ENCODE data around the gene P2RY6. TPM values are rescaled to one million over a fixed set of nuclear protein-coding genes. Genes with fewer than 3 reads are reported as not detected.

The P2RY6 gene
- 0.92 TPM for total RNA-seq

GRCh38 chr11:73271936-73272679 is at the start of gene P2RY6:
Gene P2RY6, plus strand, starts transcription at chr11:73272338. Its CDS starts 24,181 bp downstream, at chr11:73296519.

GRCh38 chr11:73308003-73308960 is 36.1 kb downstream of the P2RY6 start, which contains the start of gene ARHGEF17:
Gene ARHGEF17, plus strand, starts transcription at chr11:73308276. Its CDS starts 363 bp downstream, at chr11:73308639.

Other genes starting within 250 kb of the P2RY6 start
- gene FCHSD2, start 130.0 kb upstream of the P2RY6 start, total RNA-seq, result 66.2 TPM
- not detected for gene P2RY2, start 54.1 kb upstream of the P2RY6 start, total RNA-seq
- 38.3 TPM for gene ARHGEF17, start 35.9 kb downstream of the P2RY6 start, total RNA-seq
- 5.1 TPM for gene RELT, start 104.1 kb downstream of the P2RY6 start, total RNA-seq

Measured in diencephalon (tissue), 1 donor.